ENCODE data around the gene ADD3.

The ADD3 gene

DNA sequence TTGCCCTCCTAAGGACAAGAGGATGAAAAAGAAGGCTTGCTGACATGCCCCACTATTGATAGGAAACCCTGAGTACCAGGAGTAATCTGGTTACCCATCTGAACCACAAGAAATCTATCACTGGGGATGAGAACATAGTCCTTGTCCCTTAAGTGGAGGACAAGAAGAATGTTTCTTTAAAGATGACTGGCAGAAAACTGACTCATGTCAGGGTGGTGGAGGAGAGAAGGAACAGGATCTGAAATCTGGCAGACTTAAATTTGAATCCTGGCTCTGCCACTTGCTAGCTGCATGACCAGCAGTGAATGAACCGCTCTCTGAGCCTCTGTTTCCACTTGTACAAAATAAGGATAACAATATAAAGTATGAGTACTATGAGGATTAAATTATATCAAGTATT is 45.5 kb upstream of the ADD3 start:
- no peaks in the 10 kb centered on the region for H3K36me3 ChIP-seq (ENCODE audit: control insufficient read depth, insufficient read depth, low read length)
- TF ChIP-seq, protein P1, sequence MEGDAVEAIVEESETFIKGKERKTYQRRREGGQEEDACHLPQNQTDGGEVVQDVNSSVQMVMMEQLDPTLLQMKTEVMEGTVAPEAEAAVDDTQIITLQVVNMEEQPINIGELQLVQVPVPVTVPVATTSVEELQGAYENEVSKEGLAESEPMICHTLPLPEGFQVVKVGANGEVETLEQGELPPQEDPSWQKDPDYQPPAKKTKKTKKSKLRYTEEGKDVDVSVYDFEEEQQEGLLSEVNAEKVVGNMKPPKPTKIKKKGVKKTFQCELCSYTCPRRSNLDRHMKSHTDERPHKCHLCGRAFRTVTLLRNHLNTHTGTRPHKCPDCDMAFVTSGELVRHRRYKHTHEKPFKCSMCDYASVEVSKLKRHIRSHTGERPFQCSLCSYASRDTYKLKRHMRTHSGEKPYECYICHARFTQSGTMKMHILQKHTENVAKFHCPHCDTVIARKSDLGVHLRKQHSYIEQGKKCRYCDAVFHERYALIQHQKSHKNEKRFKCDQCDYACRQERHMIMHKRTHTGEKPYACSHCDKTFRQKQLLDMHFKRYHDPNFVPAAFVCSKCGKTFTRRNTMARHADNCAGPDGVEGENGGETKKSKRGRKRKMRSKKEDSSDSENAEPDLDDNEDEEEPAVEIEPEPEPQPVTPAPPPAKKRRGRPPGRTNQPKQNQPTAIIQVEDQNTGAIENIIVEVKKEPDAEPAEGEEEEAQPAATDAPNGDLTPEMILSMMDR (IDR thresholded peaks at IDR 0.05; ENCODE audit: insufficient read depth, low read length, poor library complexity, severe bottlenecking) = no peak
- no peaks in the 10 kb centered on the region for H3K27me3 ChIP-seq (replicated peaks; ENCODE audit: control insufficient read depth, insufficient read depth, low read length)
- no peak overlapping the region for H3K4me3 ChIP-seq (replicated peaks; ENCODE audit: low read depth, low read length)
- no peak for DNase-seq (ENCODE audit: extremely low read depth, insufficient read length)

DNA sequence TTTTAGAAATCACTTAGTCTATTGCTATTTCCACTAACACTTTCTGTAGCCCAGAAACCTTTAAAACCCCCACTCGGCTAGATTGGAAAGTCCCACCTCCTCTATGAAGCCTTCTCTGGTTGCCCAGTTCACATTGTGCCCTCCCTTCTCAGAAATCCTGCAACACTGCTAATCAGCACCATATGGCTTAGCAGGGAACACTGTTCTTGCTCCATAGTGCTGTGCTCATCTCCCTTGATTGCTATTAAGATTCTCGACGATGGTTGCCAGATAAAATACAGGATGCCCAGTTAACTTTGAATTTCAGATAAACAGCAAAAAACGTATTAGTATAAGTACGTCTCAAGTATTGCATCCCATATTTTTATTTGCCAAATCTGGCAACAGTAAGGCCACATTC is 44.3 kb upstream of the ADD3 start:
- Histone ChIP-seq H3K36me3 (ENCODE audit: control insufficient read depth, insufficient read depth, low read length) (no peaks in the 10 kb centered on the region), H3K4me3 (replicated peaks; ENCODE audit: low read depth, low read length) (no peak overlapping the region), H3K27me3 (replicated peaks; ENCODE audit: control insufficient read depth, insufficient read depth, low read length) (no peaks in the 10 kb centered on the region)
- no peak for DNase-seq (ENCODE audit: extremely low read depth, insufficient read length)
- TF ChIP-seq, protein P1 (IDR thresholded peaks at IDR 0.05; ENCODE audit: insufficient read depth, low read length, poor library complexity, severe bottlenecking) = no peak

DNA sequence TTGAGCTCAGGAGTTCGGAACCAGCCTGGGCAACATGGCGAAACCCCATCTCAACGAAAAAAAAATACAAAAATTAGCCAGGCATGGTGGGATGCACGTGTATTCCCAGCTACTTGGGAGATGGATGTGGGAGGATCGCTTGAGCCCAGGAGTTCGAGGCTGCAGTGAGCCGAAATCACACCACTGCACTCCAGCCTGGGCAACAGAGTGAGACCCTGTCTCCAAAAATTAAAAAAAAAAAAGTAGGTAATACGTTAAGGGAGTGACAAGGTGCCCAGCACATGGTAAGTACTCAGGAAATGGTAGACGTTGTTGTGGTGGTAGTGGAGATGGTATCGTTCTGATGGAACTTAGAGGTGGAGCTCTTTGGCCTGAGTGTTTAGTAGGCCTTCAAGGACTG is 43.5 kb upstream of the ADD3 start:
- H3K4me3 ChIP-seq (replicated peaks; ENCODE audit: low read depth, low read length) = no peak overlapping the region

DNA sequence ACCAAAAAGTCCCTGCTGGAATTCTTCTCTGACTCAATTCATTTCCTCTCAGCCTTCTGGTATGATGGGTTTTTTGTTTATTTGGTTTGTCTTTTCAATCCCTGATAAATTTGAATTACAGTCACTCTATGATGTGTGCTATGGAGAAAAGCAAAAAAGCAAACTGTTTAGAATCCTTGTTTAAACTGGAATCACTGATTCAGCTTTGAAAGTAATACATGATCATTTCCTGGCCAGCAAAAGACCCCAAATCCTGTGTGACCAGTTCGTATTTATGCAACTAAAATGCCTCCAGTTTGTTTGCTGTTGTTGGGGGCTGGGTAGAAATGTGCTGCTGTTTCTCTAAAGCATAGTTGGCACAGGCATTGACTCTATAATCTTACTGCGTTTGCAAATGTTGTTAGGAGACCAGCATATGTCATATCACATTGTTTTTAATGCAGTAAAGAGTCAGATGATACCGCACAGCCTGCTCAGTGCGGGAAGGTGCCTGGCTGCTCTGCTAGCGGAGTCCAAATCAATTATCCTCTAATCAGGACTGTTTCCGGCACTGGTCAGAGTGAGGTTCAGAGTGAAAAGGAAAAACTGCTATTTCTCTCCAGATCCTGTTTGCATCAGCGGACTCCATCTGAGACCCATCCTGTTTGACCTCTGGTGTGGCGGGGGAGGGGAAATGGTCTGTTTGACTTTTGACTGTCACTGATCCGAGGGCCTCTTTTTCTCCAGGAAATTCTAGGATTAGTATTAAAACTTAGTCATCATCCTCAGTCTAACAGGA is 40.6 kb upstream of the ADD3 start:
- Histone ChIP-seq H3K4me3 (replicated peaks; ENCODE audit: low read depth, low read length) (no peak overlapping the region), H3K36me3 (ENCODE audit: control insufficient read depth, insufficient read depth, low read length) (no peaks in the 10 kb centered on the region), H3K27me3 (replicated peaks; ENCODE audit: control insufficient read depth, insufficient read depth, low read length) (no peaks in the 10 kb centered on the region; the same call in 1 of the 2 replicates)
- DNase-seq (ENCODE audit: extremely low read depth, insufficient read length) = no peak
- TF ChIP-seq, protein P1 (IDR thresholded peaks at IDR 0.05; ENCODE audit: insufficient read depth, low read length, poor library complexity, severe bottlenecking) = no peak

More for the DNA sequence above, 43.5 kb upstream of the ADD3 start:
- H3K27me3 ChIP-seq (replicated peaks; ENCODE audit: control insufficient read depth, insufficient read depth, low read length) = no peaks in the 10 kb centered on the region
- H3K36me3 ChIP-seq (ENCODE audit: control insufficient read depth, insufficient read depth, low read length) = no peaks in the 10 kb centered on the region
- TF ChIP-seq, protein P1 (IDR thresholded peaks at IDR 0.05; ENCODE audit: insufficient read depth, low read length, poor library complexity, severe bottlenecking) = no peak
- no peak for DNase-seq (ENCODE audit: extremely low read depth, insufficient read length)

DNA sequence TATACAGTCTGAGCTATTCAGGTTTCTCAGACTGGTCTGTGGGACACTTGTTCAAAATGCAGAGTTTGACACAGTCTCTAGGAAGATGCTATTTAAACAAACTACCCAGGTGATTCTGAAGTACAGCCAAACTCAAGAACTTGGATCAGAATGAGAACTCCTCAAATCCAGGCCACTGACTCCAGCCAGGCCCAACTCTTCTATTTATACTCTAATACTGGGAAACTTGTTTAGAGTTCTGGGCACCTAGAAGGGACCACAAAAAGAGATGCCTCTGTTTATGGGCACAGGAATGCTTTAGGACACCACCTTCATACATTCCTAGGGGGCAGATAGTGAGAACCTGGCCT is 40.1 kb upstream of the ADD3 start:
- no peaks in the 10 kb centered on the region for H3K36me3 ChIP-seq (ENCODE audit: control insufficient read depth, insufficient read depth, low read length)
- no peak overlapping the region for H3K4me3 ChIP-seq (replicated peaks; ENCODE audit: low read depth, low read length)
- TF ChIP-seq, protein P1 (IDR thresholded peaks at IDR 0.05; ENCODE audit: insufficient read depth, low read length, poor library complexity, severe bottlenecking) = no peak
- no peaks in the 10 kb centered on the region; the same call in 1 of the 2 replicates for H3K27me3 ChIP-seq (replicated peaks; ENCODE audit: control insufficient read depth, insufficient read depth, low read length)
- DNase-seq (ENCODE audit: extremely low read depth, insufficient read length) = no peak

All from GM06990 (cell line).